GM21515 (cell line): ENCODE measurements around the gene PKD1.
"Not testable (repeated sequence)": the region's sequence is repeated elsewhere in the genome, so short reads cannot be mapped to it uniquely, and the experiment has no call there.

Experiments used
- ATAC-seq: cut with Tn5 transposase; IDR thresholded peaks from one replicate; pipeline ENCODE4 v1.9.1; 2021; ENCODE audit not compliant: unreplicated experiment

Gene PKD1

GRCh38 chr16:2126161-2126743 is 9.4 kb downstream of the PKD1 start:
- not testable (repeated sequence) for ATAC-seq

DNA sequence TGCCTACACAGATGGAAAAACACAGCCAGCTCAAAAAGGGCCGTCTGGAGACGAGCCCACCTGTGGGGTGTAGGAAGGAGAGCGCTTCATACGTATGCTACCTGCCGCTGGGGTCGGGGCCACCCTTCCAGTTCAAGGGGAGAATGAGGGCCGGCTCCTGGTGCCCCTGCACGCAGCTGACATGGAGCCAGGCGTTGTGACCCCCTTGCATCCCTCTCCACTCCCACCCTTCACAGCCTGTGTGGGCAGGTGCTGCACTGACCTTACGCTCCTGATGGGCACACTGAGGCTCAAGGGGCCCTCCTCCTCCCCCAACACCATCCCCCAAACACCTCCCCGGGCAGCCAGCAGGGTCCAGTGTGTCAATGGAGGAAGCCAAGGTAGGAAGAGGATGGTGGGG is 10.1 kb downstream of the PKD1 start:
- ATAC-seq, result not testable (repeated sequence)

DNA sequence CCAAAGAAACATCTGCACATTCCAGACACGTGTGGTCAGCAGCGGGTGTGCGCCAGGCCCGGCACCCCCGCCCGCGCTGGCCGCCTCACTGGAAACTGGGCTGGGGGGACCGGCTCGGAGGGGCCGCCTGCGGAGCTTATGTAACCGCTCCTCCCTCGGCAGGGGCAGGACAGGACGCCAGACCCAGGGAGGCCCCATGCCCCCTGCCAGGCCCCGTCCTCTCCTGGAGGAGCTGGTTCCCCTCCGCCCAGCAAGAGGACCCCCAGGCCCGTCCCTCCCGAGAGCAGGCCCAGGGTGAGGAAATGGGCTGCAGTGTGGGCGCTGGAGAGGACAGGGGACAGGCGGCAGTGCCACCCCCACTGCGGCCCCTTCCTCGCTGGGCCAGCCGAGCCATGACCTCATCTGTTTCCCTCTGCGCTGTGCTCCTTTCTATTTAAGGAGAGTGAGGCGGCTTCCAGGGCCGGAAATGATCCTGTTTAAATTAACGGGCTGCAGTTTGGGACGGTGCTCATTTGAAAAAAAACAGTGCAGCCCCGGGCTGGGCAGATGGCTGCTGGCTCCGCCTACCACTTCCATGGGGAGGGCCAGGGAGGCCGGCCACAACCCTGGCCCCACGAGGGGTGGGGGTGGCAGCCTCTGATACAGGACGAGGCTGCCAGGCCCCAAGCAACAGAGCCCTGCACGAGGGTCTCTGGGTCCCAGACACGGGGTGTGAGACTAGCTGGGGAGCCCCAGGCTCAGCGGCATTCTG is 10.8 kb downstream of the PKD1 start:
- ATAC-seq, result not testable (repeated sequence)

DNA sequence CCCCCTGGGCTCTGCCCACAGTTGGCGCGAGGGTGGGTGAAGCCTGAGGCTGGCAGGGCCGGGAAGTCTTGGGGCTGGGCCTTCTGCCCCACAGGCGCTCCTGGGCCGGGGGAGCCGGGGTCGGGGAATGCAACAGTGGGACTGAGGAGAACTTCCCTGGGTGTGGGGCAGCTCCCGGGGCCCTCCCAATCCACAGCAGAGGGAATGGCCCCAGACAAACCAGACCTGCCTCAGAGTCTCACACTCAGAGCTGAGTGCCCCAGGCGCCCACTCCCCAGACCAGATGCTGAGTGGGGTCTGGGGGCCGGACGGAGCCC is 11.4 kb downstream of the PKD1 start:
- not testable (repeated sequence) for ATAC-seq

- ATAC-seq, result not testable (repeated sequence)
Measured at GRCh38 chr16:2123706-2124376, 11.9 kb downstream of the PKD1 start.

DNA sequence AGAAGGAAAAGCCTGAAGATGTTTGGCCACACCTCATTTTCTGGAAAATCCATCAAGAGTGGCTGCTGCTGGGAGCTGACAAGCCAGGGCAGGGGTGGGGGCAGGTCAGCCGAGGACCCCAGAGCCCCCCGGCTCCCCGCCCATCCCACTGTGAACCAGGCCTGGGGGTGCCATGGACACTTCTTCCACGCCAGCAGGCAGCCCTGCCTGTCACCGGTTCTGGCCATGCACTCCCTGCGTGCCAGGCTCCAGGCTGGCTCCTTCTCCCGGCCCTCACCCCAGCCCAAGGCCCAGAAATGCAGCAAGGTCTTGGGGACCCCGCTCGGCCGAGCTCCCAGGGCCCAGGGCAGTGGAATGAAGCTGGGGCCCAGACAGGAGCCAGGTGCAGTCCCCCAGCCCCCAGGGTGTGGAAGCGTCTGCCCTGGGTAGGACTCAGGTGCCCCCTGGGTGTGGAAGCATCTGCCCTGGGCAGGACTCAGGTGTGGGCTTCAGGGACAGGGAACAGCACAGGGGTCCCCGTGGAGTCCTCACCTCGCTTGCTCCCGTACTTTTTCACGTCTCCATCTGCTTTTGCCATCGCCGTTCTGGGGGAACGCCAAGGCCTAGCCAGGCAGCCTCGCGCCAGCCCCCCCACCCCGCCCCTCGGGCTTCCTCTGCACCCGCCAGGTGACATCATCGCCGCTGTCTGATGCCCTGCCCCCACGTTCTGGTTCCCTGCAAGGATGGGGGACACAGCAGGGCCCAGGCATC is 12.6 kb downstream of the PKD1 start:
- not testable (repeated sequence) for ATAC-seq

DNA sequence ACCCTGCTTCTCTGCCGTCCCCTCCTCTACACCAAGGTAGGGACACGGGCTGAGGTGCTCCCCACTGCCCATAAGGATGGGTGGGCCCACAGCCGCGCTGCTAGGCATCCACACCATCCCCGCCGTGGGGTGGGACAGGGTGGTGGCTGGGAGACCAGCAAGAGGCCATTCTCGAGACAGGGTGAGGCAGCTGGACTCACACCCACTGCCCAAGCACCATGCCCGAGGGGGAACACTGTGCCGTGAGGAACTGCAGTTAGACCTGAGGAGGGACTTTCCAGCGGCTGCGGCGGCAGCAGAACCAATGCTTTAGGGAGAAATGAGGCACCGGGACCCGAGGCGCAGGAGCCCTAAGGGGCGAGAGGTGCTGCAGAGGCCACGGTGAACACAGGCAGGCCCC is 13.3 kb downstream of the PKD1 start:
- no peak for ATAC-seq

DNA sequence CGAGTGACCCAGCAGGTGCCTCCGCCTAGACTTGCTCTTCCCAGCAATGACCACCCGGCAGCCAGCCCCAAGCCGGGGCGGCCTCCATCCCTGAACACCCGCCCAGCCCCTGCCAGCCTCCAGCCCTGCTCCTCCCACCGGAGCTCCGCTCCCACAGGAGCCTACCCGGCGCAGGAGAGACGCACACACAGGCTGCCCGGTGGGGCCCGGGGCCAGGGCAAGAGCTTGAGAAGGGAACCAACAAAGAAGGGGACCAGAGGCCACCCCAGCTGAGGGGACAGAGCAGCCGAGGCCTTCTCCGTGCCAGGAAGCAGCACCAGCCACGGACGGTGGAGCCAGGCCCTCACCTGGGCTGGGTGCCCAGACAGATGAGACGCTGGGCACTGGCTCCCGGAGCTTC is 13.8 kb downstream of the PKD1 start:
- no peak for ATAC-seq

- not testable (repeated sequence) for ATAC-seq
Measured at GRCh38 chr16:2121325-2121724, 14.4 kb downstream of the PKD1 start.

DNA sequence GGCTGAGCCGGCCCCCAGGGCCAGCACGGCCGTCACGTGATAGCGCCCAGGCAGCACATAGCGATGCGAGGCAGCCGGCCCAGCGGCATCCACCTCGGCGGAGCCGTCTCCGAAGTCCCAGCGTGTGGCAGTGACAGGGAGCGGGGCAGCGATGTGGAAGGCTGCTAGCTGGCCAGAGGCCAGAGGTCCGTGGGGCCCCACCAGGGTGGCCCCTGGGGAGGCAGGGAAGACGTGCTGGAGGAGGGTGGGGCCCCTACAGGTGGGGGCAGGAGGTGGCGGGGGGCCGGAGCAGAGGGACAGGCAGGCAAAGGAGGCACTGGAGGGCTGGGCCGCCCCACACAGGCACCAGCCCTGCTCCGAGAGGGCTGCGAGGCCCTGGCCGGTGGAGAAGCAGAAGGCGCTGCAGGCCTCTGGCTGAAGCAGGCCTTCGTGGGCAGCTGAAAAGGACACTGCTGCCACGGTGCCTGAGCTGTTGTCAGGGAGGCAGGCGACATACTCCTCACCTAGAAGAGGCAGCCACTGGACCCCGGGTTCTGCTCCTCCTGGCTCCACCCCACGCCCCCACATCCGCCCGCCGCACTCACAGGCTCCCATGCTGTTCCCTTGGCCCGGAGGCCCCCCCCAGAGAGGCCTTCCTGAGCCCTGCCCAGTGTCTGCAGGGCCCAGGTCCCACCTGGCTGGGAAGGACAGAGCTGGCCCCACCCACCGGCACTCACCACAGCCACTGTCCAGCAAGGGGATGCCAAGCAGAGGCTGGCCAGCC is 17.6 kb downstream of the PKD1 start:
- ATAC-seq, result not testable (repeated sequence)

DNA sequence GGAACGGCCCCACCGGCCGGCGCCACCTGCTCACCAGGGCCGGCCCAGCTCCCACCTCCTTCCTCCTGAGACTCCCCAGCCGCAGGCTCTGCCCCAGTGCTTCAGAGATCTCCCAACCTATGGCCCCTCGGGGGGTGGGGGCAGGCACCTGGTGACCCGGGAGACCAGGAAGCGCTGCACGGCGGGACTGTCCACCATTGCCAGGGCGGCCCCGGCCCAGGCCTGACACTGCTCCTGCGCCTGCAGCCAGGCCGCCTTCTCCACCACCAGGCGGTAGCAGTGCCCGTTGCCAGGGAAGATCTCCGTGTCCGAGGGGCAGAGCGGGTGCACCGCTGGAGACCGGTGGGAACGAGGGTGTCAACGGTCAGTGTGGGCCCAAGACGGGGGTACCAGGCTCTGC is 18.4 kb downstream of the PKD1 start:
- ATAC-seq, result not testable (repeated sequence)

DNA sequence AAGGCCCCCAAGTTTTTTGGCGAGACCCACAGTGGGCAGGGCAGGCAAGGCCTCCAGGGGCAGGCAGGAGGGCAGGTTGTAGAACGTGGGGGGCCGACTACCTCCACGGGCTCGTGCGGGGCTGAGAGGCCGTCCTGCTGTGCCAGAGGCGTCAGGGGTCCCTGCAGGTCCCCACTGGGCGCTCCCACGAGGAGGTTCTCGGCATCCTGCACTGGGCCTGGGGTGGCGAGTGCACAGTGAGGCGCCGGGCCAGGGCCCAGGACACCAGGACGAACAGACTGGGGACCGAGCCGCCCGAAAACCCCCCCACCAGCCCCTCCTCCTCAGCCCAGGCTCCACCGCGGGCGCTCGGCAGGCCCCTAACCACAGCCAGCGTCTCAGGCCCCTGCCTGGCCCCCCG is 19.3 kb downstream of the PKD1 start:
- not testable (repeated sequence) for ATAC-seq

GRCh38 chr16:2115591-2115973 is 20.1 kb downstream of the PKD1 start:
- ATAC-seq, result no peak

DNA sequence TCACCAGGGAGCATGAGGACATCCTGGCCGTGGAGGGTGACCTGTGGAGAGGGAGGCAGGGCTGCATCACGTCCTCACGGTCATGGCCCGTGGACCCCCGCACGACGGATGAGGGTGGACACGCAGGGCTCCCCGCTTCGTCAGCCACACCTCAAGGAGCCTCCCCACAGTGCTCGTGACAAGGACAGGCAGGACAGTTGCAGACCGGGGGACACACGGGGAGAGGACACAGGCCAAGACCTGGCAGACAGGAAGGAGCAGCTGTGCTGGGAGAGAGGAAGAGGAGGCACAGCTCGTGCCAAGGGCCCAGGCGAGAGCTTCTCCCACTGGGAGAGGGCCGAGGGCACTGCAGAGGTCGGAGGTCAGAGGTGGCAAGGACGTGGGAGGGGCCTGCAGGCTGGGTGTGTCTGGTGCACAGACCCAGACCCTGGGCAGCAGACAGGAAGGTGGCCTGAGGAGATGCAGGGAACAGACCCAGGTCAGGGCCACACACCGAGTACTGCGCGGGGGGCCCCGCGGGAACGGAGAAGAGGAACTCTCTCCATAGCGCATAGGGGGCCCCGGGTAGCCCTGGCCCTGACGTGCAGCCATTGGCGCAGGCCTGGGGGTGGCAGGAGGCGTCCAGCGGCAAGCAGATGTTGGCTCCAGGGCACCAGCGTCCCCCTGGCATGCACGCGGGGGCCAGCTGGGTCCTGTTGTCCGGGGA is 20.7 kb downstream of the PKD1 start:
- ATAC-seq, result not testable (repeated sequence)

DNA sequence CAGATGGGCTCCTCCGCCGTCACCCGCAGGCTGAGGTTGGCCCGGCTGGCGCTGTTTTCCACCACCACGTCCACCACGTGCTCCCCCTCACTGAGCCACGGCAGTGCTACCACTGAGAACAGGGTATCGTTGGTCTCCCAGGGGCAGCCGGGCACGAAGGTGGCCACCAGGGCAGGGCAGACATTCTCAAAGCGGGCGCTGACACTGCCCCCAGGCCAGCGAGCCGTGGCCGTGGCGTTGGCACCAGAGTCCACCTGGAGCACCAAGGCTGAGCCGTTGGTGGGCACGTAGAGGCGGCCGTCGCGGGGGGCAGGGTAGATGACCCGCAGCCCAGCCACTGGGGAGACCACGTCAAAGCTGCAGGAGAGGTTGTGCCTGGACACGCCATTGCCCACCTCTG is 21.5 kb downstream of the PKD1 start:
- ATAC-seq, result not testable (repeated sequence)

DNA sequence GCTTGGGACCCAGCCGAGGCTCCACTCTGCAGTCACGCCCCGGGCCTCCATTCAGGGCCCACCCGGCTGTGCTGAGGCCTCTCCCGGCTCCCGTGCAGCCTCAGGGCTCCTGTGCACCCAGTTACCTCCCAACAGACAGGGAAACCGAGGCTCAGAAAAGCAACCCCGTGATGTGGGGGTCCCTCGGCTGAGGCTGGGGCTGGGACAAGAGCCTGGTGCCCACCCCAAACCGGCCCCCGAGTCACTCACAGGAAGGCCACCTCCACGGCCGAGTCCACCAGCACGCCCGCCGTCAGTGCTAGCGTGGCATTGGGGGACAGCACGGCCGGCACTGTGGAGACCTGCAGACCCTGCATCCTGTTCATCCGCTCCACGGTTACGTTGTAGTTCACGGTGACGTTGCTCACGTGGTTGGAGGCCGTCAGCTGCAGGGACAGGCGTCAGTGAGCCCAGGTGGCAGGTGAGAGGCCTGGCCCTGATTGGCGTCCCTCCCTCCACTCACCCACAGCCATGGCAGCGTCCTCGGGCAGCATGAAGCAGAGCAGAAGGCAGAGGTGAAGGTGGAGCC is 23.1 kb downstream of the PKD1 start:
- not testable (repeated sequence) for ATAC-seq

GRCh38 chr16:2111412-2112335 is 24.0 kb downstream of the PKD1 start:
- not testable (repeated sequence) for ATAC-seq

DNA sequence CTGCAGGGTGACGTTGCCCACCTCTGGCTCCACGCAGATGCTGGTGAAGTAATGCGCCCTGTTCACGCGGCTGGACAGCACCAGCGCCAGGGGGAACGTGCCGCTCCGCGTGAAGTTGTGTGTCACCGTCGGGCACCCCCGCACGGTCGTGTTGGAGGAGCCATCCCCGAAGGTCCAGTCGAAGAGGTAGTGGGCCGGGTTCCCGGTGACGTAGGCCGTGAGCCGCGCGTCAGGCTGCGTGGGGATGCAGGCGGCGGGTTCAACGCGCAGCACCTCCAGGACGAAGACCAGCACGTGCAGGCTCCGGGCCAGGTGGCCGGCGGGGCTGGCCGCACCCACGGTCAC is 24.7 kb downstream of the PKD1 start:
- ATAC-seq, result not testable (repeated sequence)
